Activated naive CD4-positive, alpha-beta T cell treated with anti-CD3 and anti-CD28 coated beads for 36 hours (primary cell): Measurements from ENCODE around the gene IPO4. TPM values are rescaled to one million over a fixed set of nuclear protein-coding genes. Genes with fewer than 3 reads are reported as not detected.

ENCODE experiments used
- CTCF ChIA-PET: fragments of 350-600 bp; sonication (Branson Sonifier 250); formaldehyde crosslinking; loops from one replicate; lab custom pipeline; 2021; ENCODE audit warnings: antibody characterized with exemption; lab: Charles Lee
- DNase-seq: peaks from one replicate; pipeline ENCODE4 v3.0.0-alpha.2; 2020
- H3K27ac Mint-ChIP-seq: one replicate; pipeline ENCODE4 v1.8.0; 2021; ENCODE audit warnings: mild to moderate bottlenecking, mixed read lengths
- H3K27me3 Mint-ChIP-seq: one replicate; pipeline ENCODE4 v1.8.0; 2021; ENCODE audit warnings: low read depth, mixed read lengths
- H3K36me3 Mint-ChIP-seq: one replicate; pipeline ENCODE4 v1.8.0; 2021; ENCODE audit warnings: low read depth, mixed read lengths
- H3K4me1 Mint-ChIP-seq: one replicate; pipeline ENCODE4 v1.8.0; 2021; ENCODE audit warnings: low read depth, mixed read lengths
- H3K4me3 Mint-ChIP-seq: one replicate; pipeline ENCODE4 v1.8.0; 2021; ENCODE audit warnings: mild to moderate bottlenecking, moderate library complexity, mixed read lengths
- H3K9me3 Mint-ChIP-seq: one replicate; pipeline ENCODE4 v1.8.0; 2021; ENCODE audit warnings: mixed read lengths
- intact Hi-C: fragments of 100-400 bp; cut with micrococcal nuclease; formaldehyde crosslinking; loops from one replicate; pipeline ENCODE4 v1.15.1; 2023
- total RNA-seq, 2 experiments: library from RNA; stranded (reverse); gene quantifications; one replicate each; pipeline ENCODE4 v1.2.3, GENCODE V29; 2021

IPO4 gene
- total RNA-seq, 2 experiments from 2014 or later: 64.2 to 74.5 TPM

- Mint-ChIP-seq H3K27ac (no peak overlapping the region), H3K4me3 (no peak overlapping the region), H3K4me1 (no peaks in the 10 kb centered on the region), H3K36me3 (peaks cover 20% of the 10 kb centered on the region), H3K27me3 (no peaks in the 10 kb centered on the region), H3K9me3 (no peaks in the 10 kb centered on the region)
- no peak for DNase-seq
- CTCF ChIA-PET: interaction anchor here (1.0 to 1.4 kb wide), 2 partner anchors 17 to 124 kb away, joined by 3 to 5 read pairs; partner anchors contain the start of gene IRF9
- intact Hi-C loops: no loop called here
Measured at GRCh38 chr14:24178399-24179178, 10.0 kb downstream of the IPO4 start.

- peaks cover 18% of the 10 kb centered on the region for H3K36me3 Mint-ChIP-seq
- no peaks in the 10 kb centered on the region for H3K9me3 Mint-ChIP-seq
- intact Hi-C loops: no loop called here
- DNase-seq: no peak
- no peak overlapping the region for H3K4me3 Mint-ChIP-seq
- H3K4me1 Mint-ChIP-seq: no peaks in the 10 kb centered on the region
- H3K27ac Mint-ChIP-seq: no peak overlapping the region
- H3K27me3 Mint-ChIP-seq: no peaks in the 10 kb centered on the region
- CTCF ChIA-PET: no interaction called here
Measured at GRCh38 chr14:24177891-24178290, 10.7 kb downstream of the IPO4 start.

DNA sequence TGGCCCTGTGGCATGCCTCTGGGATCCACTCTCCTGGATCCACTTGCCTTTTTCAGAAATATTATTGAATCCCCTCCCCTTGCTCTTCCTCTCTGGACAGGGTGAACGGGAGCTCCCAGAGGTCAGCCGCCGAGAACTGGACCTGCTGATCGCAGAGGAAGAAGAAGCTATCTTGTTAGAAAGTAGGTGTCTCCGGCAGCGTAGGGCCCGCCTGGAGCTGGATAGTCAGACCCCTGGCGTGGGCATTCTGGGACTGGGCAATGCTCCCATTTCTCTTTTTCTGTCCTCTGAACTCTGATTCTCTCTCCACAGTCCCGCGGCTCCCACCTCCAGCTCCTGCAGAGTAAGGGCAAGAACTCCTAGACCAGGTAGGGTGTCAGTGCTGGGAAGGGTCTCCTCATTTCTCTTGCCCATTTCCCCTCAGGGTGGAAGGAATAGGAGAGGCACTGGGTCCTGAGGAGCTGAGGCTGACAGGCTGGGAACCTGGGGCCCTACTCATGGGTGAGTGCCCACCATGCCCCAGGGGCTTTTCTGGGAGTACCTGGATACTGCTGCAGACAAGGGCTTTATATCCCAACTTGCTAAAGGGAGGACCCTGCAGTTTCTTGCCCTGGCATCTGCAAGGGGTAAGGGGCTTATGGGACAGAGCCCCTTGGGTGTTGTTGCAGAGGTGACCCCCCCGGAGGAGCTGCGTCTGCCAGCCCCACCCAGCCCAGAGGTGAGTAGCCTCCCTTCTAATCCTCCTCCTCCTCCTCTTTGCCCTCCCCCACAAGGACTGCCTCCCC, 11.4 kb downstream of the IPO4 start:
- Mint-ChIP-seq H3K4me1 (no peaks in the 10 kb centered on the region), H3K27me3 (no peaks in the 10 kb centered on the region), H3K27ac (no peak overlapping the region), H3K36me3 (peaks cover 14% of the 10 kb centered on the region), H3K4me3 (no peak overlapping the region), H3K9me3 (no peaks in the 10 kb centered on the region)
- no peak for DNase-seq
- CTCF ChIA-PET: no interaction called here
- intact Hi-C loops: no loop called here

DNA sequence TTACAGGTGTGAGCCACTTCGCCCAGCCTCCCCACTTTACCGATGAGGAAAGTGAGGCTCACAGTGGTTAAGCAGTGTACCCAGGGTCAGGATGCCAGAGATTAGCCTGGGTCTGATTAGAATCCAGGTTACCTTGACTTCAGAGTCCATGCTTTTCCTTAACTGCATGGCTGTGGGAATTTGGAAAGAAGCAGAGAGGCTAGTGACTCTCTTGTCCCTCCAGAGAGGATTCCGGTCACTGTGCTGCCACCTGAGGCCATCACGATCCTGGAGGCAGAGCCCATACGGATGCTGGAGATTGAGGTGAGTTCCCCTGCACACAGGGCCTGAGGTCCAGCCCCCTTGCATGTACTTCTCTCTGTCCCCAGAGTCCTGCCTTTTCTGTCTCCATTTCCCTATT, 12.0 kb downstream of the IPO4 start:
- Mint-ChIP-seq H3K27ac (no peak overlapping the region), H3K27me3 (no peaks in the 10 kb centered on the region), H3K4me3 (no peak overlapping the region), H3K36me3 (peaks cover 11% of the 10 kb centered on the region), H3K9me3 (no peaks in the 10 kb centered on the region), H3K4me1 (peaks cover under 1% of the 10 kb centered on the region)
- no peak for DNase-seq
- intact Hi-C loops: no loop called here
- CTCF ChIA-PET: interaction anchor here (0.6 kb wide), 1 partner anchor 68 kb away, joined by 3 read pairs; no protein-coding TSS in a partner anchor

DNA sequence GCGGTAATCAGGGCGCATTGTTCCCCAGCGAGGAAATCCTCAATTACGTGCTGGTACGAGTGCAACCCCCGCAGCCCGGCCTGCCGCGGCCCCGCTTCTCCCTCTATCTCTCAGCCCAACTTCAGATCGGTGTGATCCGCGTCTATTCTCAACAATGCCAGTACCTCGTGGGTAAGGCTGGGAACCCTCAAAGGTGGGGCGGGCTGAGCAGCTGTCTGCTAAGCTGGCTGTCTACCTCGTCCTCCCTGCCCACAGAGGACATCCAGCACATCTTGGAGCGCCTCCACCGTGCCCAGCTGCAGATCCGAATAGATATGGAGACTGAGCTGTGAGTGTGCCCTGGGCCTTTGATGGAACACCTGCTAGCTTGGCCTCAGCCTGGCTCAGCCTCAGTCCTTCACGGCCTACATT, 15.7 kb downstream of the IPO4 start:
- CTCF ChIA-PET: interaction anchor here (0.6 to 1.5 kb wide), 2 partner anchors 11 to 102 kb away, joined by 3 to 9 read pairs; partner anchors contain the start of gene IRF9
- DNase-seq: no peak
- Mint-ChIP-seq H3K4me1 (peaks cover 14% of the 10 kb centered on the region), H3K27ac (no peak overlapping the region), H3K27me3 (no peaks in the 10 kb centered on the region), H3K9me3 (no peaks in the 10 kb centered on the region), H3K4me3 (no peak overlapping the region), H3K36me3 (peaks cover 18% of the 10 kb centered on the region)
- intact Hi-C loops: loop anchor here (1.0 kb wide), 1 partner anchor 15 kb away; the partner anchor contains the start of gene IPO4

DNA sequence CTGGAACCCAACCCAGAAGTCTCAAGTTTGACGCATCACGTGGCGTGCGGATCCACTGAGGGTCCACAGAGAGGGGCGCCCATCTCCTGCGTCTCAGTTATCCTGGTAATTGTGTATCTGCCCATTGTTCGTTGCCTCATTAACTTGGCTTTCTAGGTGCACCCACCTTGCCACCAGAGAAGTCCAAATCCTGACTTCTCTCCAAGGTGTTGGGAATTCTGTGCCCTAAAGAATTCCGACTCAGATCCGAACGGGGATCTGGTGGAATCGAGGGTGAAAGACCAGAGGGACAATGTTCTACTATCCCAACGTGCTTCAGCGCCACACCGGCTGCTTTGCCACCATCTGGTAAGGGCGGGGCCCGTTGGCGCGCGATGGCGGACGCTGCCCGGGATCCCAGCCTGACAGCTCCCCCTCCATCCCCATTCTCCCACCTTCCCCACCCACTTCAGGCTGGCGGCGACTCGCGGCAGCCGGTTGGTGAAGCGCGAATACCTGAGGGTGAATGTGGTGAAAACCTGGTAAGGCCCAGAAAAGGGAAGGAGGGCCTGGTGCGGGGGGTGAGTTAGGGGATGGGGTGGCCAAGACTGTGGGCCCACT, 16.3 kb downstream of the IPO4 start:
- intact Hi-C loops: loop anchor here (1.0 kb wide), 1 partner anchor 16 kb away; the partner anchor contains the start of gene IPO4
- H3K9me3 Mint-ChIP-seq: no peaks in the 10 kb centered on the region

DNA sequence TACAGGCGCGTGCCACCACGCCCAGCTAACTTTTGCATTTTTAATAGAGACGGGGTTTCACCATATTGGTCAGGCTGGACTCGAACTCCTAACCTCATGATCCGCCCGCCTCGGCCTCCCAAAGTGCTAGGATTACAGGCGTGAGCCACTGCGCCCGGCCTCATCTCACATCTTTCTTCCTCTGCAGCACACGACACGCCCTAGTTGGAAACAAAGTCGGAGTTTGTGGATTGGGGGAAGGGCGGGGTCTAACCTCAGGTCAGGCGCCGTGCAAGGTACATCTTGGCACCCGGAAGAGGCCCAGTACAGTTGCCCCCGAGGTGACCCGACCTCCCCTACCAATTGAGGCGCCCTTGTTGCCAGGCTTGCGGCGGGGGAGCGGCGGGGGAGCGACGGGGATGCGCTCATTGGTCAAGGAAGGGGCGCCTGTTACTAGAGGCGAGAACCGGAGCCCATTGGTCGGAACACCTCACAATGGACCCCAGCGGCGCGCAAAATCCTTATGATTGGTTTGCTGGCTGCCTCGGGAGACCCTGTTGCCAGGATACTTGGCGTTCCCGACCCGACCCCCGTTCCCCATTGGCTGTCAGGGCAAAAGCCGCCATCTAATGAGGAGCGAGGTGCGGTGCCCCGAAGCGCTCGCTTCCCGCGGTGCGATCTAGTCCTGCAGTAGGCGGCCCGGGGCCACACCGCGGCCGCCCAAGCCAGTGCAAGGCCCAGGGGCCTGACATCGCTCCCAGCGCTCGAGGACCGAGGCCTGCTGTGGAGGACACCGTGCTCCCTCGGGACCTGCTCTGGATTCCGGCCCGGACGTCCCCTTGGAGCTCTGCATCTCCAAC, 17.0 kb downstream of the IPO4 start, which contains the start of gene REC8:
REC8 (plus strand) TSS at position 659 of the 839 bp plus-strand sequence. CDS start 473 bp downstream, outside the sequence.
- H3K9me3 Mint-ChIP-seq: no peaks in the 10 kb centered on the region
- DNase-seq: peak; percentile 72
- intact Hi-C loops: loop anchor here (1.0 kb wide), 1 partner anchor 17 kb away; the partner anchor contains the start of gene IPO4

More for the DNA sequence above, 16.3 kb downstream of the IPO4 start:
- Mint-ChIP-seq H3K4me1 (peaks cover 18% of the 10 kb centered on the region), H3K27ac (no peak overlapping the region), H3K27me3 (no peaks in the 10 kb centered on the region), H3K36me3 (peaks cover 18% of the 10 kb centered on the region), H3K4me3 (peak overlapping the region; percentile 70)
- no peak for DNase-seq
- CTCF ChIA-PET: interaction anchor here (1.5 kb wide), 1 partner anchor 11 kb away, joined by 9 read pairs; the partner anchor contains the start of gene IRF9

DNA sequence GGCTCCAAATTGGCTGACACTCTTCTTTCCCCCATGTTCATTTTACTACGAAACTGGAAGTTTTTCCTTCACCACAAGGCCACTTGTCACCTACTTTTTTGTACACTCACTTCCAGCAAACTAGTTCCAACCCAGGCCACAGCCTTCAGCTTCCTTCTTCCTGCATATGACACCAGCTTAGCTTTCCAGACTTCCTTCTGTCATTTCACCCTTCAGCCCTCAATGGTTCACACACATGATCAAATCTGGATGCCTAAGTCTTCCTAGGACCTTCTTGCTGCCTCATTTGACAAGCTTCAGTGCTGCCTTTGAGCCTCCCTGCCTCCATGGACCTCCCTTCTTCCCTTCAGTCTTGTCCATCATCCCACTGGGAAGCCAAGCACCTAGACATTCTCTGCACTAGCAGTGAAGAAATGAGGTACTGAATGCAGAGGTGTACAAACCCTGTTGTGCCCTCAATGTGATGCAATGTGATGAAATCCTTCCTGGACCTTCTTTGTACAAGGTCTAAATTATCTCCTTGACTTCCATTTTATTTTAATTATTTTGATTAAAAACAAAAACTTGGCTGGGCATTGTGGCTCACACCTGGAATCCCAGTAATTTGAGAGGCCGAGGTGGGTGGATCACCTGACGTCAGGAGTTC, 21.0 kb downstream of the IPO4 start:
- Mint-ChIP-seq H3K4me1 (peaks cover 50% of the 10 kb centered on the region), H3K27ac (peak overlapping the region; percentile 46), H3K36me3 (peaks cover 47% of the 10 kb centered on the region), H3K9me3 (no peaks in the 10 kb centered on the region), H3K27me3 (no peaks in the 10 kb centered on the region), H3K4me3 (no peak overlapping the region)
- intact Hi-C loops: no loop called here
- CTCF ChIA-PET: no interaction called here
- no peak for DNase-seq

More for the DNA sequence above, 17.0 kb downstream of the IPO4 start, which contains the start of gene REC8:
- Mint-ChIP-seq H3K27ac (peak within 1 kb of the TSS; percentile 75), H3K4me3 (peak within 1 kb of the TSS; percentile 70), H3K27me3 (no peaks in the 10 kb centered on the region), H3K4me1 (peaks cover 22% of the 10 kb centered on the region), H3K36me3 (peaks cover 20% of the 10 kb centered on the region)
- CTCF ChIA-PET: interaction anchor here (0.6 to 1.7 kb wide), 2 partner anchors 10 to 258 kb away, joined by 4 to 5 read pairs; no protein-coding TSS in a partner anchor

- Mint-ChIP-seq H3K27ac (no peak overlapping the region), H3K27me3 (no peaks in the 10 kb centered on the region), H3K9me3 (no peaks in the 10 kb centered on the region), H3K36me3 (peaks cover 57% of the 10 kb centered on the region), H3K4me1 (peaks cover 52% of the 10 kb centered on the region), H3K4me3 (no peak overlapping the region)
- intact Hi-C loops: no loop called here
- DNase-seq: no peak
- CTCF ChIA-PET: interaction anchor here (0.8 kb wide), 1 partner anchor 27 kb away, joined by 3 read pairs; no protein-coding TSS in a partner anchor
Measured at GRCh38 chr14:24165785-24166184, 22.8 kb downstream of the IPO4 start.

GRCh38 chr14:24164518-24164991, 24.1 kb downstream of the IPO4 start:
- DNase-seq: no peak
- no peak overlapping the region for H3K4me3 Mint-ChIP-seq
- peaks cover 61% of the 10 kb centered on the region for H3K36me3 Mint-ChIP-seq
- H3K4me1 Mint-ChIP-seq: peaks cover 51% of the 10 kb centered on the region
- intact Hi-C loops: loop anchor here (5.0 kb wide), 1 partner anchor 437 kb away; no protein-coding TSS in a partner anchor
- no peaks in the 10 kb centered on the region for H3K27me3 Mint-ChIP-seq
- H3K9me3 Mint-ChIP-seq: no peaks in the 10 kb centered on the region
- CTCF ChIA-PET: interaction anchor here (0.9 kb wide), 2 partner anchors 17 to 604 kb away, joined by 3 read pairs; partner anchors contain the start of gene RNF31
- H3K27ac Mint-ChIP-seq: no peak overlapping the region
